ENCODE measurements around the gene AKNAD1.

Gene AKNAD1

GRCh38 chr1:108865316-108865910, 8.5 kb upstream of the AKNAD1 start:
- in situ Hi-C loops (cut with MboI; ENCODE audit: low sequenced_read_pairs, unreplicated experiment): loop anchor here (25.0 kb wide), 1 partner anchor 97 kb away; the partner anchor contains the start of gene CLCC1
- TF ChIP-seq CTCF (IDR thresholded peaks at IDR 0.05; ENCODE audit: borderline replicate concordance, control extremely low read depth, extremely low read depth, insufficient read depth, missing control alignments): no peak
- DNase-seq (ENCODE audit: low spot score): no peak

- no peak for TF ChIP-seq CTCF (IDR thresholded peaks at IDR 0.05; ENCODE audit: borderline replicate concordance, control extremely low read depth, extremely low read depth, insufficient read depth, missing control alignments)
- no peak for DNase-seq (ENCODE audit: low spot score)
- in situ Hi-C loops (cut with MboI; ENCODE audit: low sequenced_read_pairs, unreplicated experiment): loop anchor here (25.0 kb wide), 1 partner anchor 98 kb away; the partner anchor contains the start of gene CLCC1
Observed at GRCh38 chr1:108863984-108864383, 7.1 kb upstream of the AKNAD1 start.

- no peak for TF ChIP-seq CTCF (IDR thresholded peaks at IDR 0.05; ENCODE audit: borderline replicate concordance, control extremely low read depth, extremely low read depth, insufficient read depth, missing control alignments)
- no peak for DNase-seq (ENCODE audit: low spot score)
- in situ Hi-C loops (cut with MboI; ENCODE audit: low sequenced_read_pairs, unreplicated experiment): loop anchor here (25.0 kb wide), 1 partner anchor 99 kb away; the partner anchor contains the start of gene CLCC1
Observed at GRCh38 chr1:108862698-108863477, 6.0 kb upstream of the AKNAD1 start.

GRCh38 chr1:108862017-108862610, 5.2 kb upstream of the AKNAD1 start:
- in situ Hi-C loops (cut with MboI; ENCODE audit: low sequenced_read_pairs, unreplicated experiment): loop anchor here (25.0 kb wide), 1 partner anchor 100 kb away; the partner anchor contains the start of gene CLCC1
- no peak for DNase-seq (ENCODE audit: low spot score)
- TF ChIP-seq CTCF (IDR thresholded peaks at IDR 0.05; ENCODE audit: borderline replicate concordance, control extremely low read depth, extremely low read depth, insufficient read depth, missing control alignments): no peak

GRCh38 chr1:108861566-108861965, 4.7 kb upstream of the AKNAD1 start:
- no peak for TF ChIP-seq CTCF (IDR thresholded peaks at IDR 0.05; ENCODE audit: borderline replicate concordance, control extremely low read depth, extremely low read depth, insufficient read depth, missing control alignments)
- no peak for DNase-seq (ENCODE audit: low spot score)
- in situ Hi-C loops (cut with MboI; ENCODE audit: low sequenced_read_pairs, unreplicated experiment): loop anchor here (25.0 kb wide), 1 partner anchor 101 kb away; the partner anchor contains the start of gene CLCC1

- in situ Hi-C loops (cut with MboI; ENCODE audit: low sequenced_read_pairs, unreplicated experiment): loop anchor here (25.0 kb wide), 1 partner anchor 102 kb away; the partner anchor contains the start of gene CLCC1
- DNase-seq (ENCODE audit: low spot score): no peak
- TF ChIP-seq CTCF (IDR thresholded peaks at IDR 0.05; ENCODE audit: borderline replicate concordance, control extremely low read depth, extremely low read depth, insufficient read depth, missing control alignments): no peak
Observed at GRCh38 chr1:108860190-108860907, 3.5 kb upstream of the AKNAD1 start.

Measured in GM13976 (cell line).